ENCODE results near the gene RERE.

Gene RERE

GRCh38 chr1:8751984-8752383 is 65.5 kb downstream of the RERE start:
- no peak for DNase-seq (ENCODE audit: low spot score)
- TF ChIP-seq CTCF (IDR thresholded peaks at IDR 0.05; ENCODE audit: extremely low read depth, missing control alignments): no peak

GRCh38 chr1:8747879-8748825 is 69.3 kb downstream of the RERE start:
- TF ChIP-seq CTCF (IDR thresholded peaks at IDR 0.05; ENCODE audit: extremely low read depth, missing control alignments): no peak

GRCh38 chr1:8746554-8746953 is 70.9 kb downstream of the RERE start:
- DNase-seq (ENCODE audit: low spot score): no peak
- TF ChIP-seq CTCF (IDR thresholded peaks at IDR 0.05; ENCODE audit: extremely low read depth, missing control alignments): no peak

More at GRCh38 chr1:8747879-8748825, 69.3 kb downstream of the RERE start:
- no peak for DNase-seq (ENCODE audit: low spot score)

GRCh38 chr1:8745749-8746390 is 71.6 kb downstream of the RERE start:
- no peak for DNase-seq (ENCODE audit: low spot score)
- TF ChIP-seq CTCF (IDR thresholded peaks at IDR 0.05; ENCODE audit: extremely low read depth, missing control alignments): no peak

GRCh38 chr1:8745346-8745745 is 72.1 kb downstream of the RERE start:
- no peak for TF ChIP-seq CTCF (IDR thresholded peaks at IDR 0.05; ENCODE audit: extremely low read depth, missing control alignments)

GRCh38 chr1:8742022-8742924 is 75.2 kb downstream of the RERE start:
- TF ChIP-seq CTCF (IDR thresholded peaks at IDR 0.05; ENCODE audit: extremely low read depth, missing control alignments): no peak
- no peak for DNase-seq (ENCODE audit: low spot score)

More at GRCh38 chr1:8745346-8745745, 72.1 kb downstream of the RERE start:
- no peak for DNase-seq (ENCODE audit: low spot score)
